Astrocyte of the spinal cord (primary cell): ENCODE results near the gene VSX1.

Experiments
- DNase-seq: peaks from one replicate; pipeline ENCODE4 v3.0.0; 2011; ENCODE audit warnings: low read depth, low spot score
- H3K4me3 ChIP-seq: 2 replicates; pipeline ENCODE4 v1.5.1; 2011; ENCODE audit warnings: low read depth, mild to moderate bottlenecking, low read length, moderate library complexity
- CTCF ChIP-seq: IDR thresholded peaks from 2 replicates; pipeline ENCODE4 v1.5.1; 2012; ENCODE audit warnings: low read depth, mild to moderate bottlenecking, low read length, inconsistent platforms
- in situ Hi-C: cut with HindIII; loops from 2 replicates; pipeline ENCODE4 v1.10.0; 2017; ENCODE audit warnings: low sequenced_read_pairs

VSX1 gene

GRCh38 chr20:25035921-25036320 is 46.0 kb downstream of the VSX1 start:
- no peak for TF ChIP-seq CTCF
- in situ Hi-C loops, result no loop called here
- DNase-seq, result no peak
- no peak overlapping the region for H3K4me3 ChIP-seq

GRCh38 chr20:25033924-25034300 is 48.0 kb downstream of the VSX1 start:
- DNase-seq, result no peak
- TF ChIP-seq CTCF, result no peak
- no peak overlapping the region for H3K4me3 ChIP-seq
- in situ Hi-C loops, result no loop called here

- in situ Hi-C loops, result no loop called here
- no peak for TF ChIP-seq CTCF
- no peak overlapping the region for H3K4me3 ChIP-seq
- no peak for DNase-seq
Measured at GRCh38 chr20:25033265-25033923, 48.5 kb downstream of the VSX1 start.

DNA sequence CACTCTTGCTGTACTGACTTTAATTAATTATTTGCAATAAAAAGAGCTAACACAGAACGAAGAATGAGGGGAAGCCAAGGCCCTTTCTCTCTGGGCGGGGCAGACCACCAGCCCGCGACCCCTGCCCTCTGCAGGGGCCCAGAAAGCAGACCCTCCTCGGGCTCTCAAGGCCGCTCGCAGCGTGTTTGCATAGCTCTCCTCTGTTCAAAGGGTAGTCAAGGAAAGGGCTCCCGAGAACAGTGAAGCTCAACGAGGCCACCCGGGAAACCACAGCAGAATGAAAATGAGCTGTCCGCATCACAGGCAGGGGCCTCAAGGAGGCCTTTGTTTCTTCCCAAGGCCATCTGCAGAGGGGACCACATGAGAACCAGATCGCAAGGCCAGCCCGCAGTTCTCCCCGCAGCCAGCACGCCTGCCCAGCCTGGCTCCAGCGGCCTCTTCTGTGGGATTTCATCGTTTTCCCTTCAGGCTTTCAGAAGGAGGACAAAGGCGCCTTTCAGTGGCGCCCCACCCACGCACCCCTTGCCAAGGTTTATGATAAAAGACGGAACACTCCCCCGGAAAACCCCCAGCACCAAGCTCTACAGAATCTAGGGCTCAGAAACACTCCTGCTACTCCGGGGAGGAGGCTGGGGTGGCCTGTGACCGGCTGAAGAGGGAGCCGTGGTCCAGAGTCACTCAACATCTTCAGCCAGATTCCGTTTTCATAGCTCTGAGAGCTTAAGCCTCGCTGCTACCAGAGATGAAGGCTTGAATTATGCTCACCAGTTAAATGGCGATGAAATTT is 49.3 kb downstream of the VSX1 start:
- peak; percentile 6 for DNase-seq
- in situ Hi-C loops, result no loop called here
- no peak overlapping the region for H3K4me3 ChIP-seq
- TF ChIP-seq CTCF, result no peak

- no peak for TF ChIP-seq CTCF
- H3K4me3 ChIP-seq, result no peak overlapping the region
- in situ Hi-C loops, result no loop called here
Measured at GRCh38 chr20:25032065-25032477, 49.9 kb downstream of the VSX1 start.

DNA sequence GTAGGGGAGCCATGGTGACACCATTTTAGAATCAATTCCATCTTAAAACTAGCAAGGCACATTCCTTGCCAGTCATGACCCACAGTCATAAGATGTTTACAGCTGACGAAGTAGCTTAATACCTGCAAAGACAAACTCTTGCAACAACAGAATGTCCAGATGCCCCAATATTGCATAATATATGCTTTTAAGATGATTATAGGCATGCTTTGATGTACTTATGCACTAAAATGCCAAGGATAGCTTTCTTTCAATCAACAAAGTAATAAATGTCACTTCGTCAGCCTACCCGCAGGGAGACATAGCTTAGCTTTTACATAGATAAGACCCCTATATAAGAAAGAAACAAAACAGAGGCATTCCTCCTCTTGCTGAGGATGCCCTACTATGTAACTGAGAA is 50.7 kb downstream of the VSX1 start:
- in situ Hi-C loops, result no loop called here
- DNase-seq, result no peak
- H3K4me3 ChIP-seq, result no peak overlapping the region
- TF ChIP-seq CTCF, result no peak

More at GRCh38 chr20:25032065-25032477, 49.9 kb downstream of the VSX1 start:
- DNase-seq, result no peak
